HG02938 (cell line): Measurements from ENCODE around the gene ADD2.
"Not testable (repeated sequence)": the region's sequence is repeated elsewhere in the genome, so short reads cannot be mapped to it uniquely, and the experiment has no call there.

Experiments used
- ATAC-seq: cut with Tn5 transposase; IDR thresholded peaks from one replicate; pipeline ENCODE4 v1.9.1; 2021; ENCODE audit warnings: mild to moderate bottlenecking, moderate library complexity; ENCODE audit not compliant: unreplicated experiment

The ADD2 gene

GRCh38 chr2:70678576-70679143, 89.3 kb downstream of the ADD2 start:
- ATAC-seq: no peak

- ATAC-seq: no peak
These were observed 91.5 kb downstream of the ADD2 start for GRCh38 chr2:70676301-70677035.

- ATAC-seq: no peak
These were observed 92.1 kb downstream of the ADD2 start for GRCh38 chr2:70675862-70676261.

GRCh38 chr2:70674636-70675430, 93.2 kb downstream of the ADD2 start:
- no peak for ATAC-seq

DNA sequence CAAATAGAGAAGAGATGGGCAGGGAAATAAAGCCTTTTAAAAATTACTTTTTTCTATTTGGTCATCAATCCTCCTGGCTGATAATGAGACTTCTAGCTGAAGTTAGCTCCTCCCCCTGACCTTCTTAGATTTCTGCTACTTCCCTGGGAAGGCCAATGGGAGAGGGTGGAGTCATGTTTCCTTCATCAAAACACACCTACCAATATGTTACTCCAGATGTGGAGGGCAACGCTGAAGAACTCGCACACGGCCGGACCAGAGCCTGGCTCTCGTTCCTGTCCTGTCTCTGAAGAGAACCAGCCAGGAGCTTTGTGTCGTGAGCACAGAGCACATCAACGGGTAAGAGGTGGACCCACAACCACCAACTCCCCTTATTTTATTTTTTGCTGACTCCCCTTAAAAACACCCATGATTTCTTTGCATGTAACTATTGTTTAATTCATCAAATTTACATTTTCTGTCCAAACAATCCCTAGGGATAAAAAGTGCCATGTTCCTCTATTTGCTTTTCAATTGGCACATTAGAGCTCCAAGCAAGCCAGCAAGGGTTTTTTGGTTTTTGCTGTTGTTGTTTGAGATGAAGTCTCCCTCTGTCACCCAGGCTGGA, 94.9 kb downstream of the ADD2 start:
- ATAC-seq: no peak

DNA sequence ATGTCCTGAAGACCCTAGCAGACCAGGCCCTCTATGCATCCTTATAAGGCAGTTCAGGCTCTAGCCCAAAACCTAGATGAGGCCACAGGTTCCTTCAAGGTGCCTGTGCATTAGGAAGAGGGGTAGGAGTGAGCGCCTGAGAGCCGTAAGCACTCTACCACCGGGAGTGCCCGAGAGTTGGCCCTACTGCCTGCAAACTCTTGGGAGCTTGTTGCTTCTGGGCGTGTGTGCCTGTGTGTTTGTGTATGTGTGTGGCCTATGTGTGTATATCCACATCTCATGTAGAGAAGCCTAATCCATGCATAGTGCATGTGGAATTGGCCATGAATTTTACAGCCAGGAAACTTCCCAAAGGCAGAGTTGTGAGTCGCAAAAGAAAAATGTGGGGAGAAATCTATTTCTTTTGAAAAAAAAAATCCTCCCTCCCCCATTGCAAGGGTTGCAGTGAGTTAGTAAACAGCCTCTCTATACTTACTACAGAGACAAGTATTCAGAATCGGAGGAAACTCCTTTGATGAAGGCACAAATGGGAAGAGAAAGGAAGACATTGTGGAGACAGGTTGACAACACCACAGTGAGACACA, 96.8 kb downstream of the ADD2 start:
- no peak for ATAC-seq

DNA sequence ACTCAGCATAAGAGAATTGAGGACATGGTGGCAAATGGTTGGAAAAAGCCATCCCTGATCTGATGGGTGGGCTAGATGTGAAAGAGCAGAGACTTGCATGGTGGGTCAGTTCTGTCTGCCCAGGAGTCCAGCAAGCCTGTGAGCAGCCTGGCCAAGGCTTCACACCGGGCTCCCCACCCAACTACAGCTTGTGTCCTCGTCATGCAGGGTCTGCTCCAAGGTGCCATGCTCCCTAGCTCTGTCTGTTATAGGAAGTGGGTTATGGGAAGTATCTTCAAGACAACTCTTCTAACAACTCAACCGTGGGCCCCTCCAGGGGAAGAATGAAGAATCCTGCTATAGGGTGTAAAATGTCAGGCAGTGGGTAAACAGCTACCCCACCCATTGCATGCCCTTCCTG, 97.4 kb downstream of the ADD2 start:
- ATAC-seq: no peak

DNA sequence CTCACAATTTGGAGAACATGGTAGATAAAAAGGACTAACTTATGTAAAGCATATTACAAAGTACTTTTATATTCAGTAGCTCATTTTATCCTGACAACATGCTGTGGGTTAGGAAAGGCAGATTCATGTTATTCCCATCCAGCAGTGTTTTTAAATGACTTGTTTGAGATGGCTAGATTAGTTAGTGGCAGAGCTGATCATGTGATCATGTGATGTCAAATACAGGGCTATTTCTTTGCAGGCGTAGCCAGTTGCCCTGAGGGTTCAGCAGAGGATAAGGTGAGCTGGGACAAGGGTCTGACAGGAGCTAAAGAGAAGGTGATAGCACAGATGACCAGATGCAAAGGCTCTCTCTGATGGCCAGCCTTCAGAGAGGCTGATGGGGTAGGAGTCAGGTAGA, 97.8 kb downstream of the ADD2 start:
- ATAC-seq: no peak

- no peak for ATAC-seq
These were observed 99.1 kb downstream of the ADD2 start for GRCh38 chr2:70668911-70669310.

- no peak for ATAC-seq
These were observed 99.6 kb downstream of the ADD2 start for GRCh38 chr2:70668432-70668831.

- ATAC-seq: no peak
These were observed 103.5 kb downstream of the ADD2 start for GRCh38 chr2:70664525-70664924.

DNA sequence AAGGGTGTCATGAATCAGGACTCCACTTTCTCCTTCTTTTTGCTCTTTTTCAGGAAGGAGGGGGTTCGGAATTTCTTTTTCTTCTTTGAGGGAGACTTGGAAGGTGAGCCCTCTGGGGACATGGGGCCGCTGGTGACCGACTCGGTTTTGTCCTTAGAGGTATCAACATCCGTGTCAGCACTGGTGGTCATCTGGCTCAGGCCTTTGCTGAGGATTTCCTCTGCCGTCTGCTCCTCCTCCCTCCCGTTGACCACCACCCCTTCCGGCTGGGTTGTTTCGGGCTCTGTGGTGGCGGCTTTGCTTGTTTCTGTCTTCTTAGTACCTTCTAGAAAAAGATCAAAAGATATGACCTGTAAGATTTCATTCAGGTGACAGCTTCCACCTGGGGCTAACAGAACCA, 104.6 kb downstream of the ADD2 start:
- no peak for ATAC-seq

GRCh38 chr2:70659551-70659950, 108.4 kb downstream of the ADD2 start:
- ATAC-seq: no peak

- no peak for ATAC-seq
These were observed 109.5 kb downstream of the ADD2 start for GRCh38 chr2:70658476-70658875.

GRCh38 chr2:70657246-70657645, 110.8 kb downstream of the ADD2 start:
- no peak for ATAC-seq

GRCh38 chr2:70656421-70657010, 111.5 kb downstream of the ADD2 start:
- no peak for ATAC-seq

DNA sequence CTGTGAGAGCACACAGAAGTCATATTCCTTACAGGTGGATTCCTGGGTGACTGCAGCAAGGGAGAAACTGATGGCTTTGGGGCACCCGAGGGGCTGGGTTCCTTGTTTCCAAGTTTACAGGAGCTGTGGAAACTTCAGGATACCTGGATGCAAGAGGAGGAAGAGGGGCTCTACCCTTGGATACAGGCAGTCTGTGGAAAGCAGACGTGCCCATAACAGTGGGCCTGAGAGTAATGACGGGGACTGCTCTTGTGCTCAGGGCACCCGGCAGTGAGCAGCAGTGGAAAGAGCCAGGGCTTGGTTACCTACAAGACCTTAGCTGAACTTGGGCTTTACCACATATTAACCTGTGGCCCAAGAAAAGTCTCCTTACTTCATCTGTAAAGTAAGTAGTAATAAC, 112.2 kb downstream of the ADD2 start:
- no peak for ATAC-seq

- not testable (repeated sequence) for ATAC-seq
These were observed 112.8 kb downstream of the ADD2 start for GRCh38 chr2:70655211-70655610.

- ATAC-seq: no peak
These were observed 116.3 kb downstream of the ADD2 start for GRCh38 chr2:70651727-70652126.

DNA sequence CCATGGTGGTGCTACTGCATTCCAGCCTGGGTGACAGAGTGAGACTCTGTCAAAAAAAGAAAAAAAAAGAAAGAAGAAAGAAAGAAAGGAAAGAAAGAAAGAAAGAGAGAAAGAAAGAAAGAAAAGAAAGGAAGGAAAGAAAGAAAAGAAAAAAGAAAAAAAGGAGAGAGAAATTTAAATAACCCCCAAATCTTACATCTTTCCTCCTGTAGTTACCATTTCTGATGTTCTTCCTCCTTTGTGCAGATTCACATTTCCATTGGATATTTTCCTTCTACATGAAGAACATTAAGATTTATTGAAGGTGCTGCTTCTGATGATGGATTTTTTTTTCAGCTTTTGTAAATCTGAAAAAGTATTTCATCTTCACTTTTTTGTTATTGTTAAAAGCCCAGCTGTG, 117.0 kb downstream of the ADD2 start:
- no peak for ATAC-seq

GRCh38 chr2:70648961-70649360, 119.0 kb downstream of the ADD2 start:
- no peak for ATAC-seq
